GM20000 (cell line): Measurements from ENCODE around the gene MASP2.

Source experiments
- DNase-seq: peaks from one replicate; pipeline ENCODE4 v3.0.0; 2012; ENCODE audit warnings: low spot score
- CTCF ChIP-seq: IDR thresholded peaks from 2 replicates; pipeline ENCODE4 v1.5.1; 2012; ENCODE audit warnings: mild to moderate bottlenecking, control low read depth; ENCODE audit errors: extremely low read depth, missing control alignments

The MASP2 gene

DNA sequence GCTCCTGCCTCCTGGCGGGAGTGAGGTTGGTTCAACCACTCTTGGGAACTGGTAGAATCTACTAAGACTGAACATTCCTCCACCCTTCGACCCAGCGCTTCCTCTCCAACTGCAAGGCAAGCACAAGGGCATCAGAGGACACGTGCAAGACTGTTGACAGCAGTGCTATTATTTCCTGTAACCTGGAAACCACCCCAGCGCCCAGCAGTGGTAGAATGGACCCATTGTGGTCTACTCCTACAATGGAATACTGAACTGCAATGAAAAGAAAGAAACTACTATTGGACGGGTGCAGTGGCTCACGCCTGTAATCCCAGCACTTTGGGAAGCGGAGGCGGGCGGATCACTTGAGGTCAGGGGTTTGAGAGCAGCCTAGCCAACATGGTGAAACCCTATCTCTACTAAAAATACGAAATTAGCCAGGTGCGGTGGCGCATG, 67.5 kb downstream of the MASP2 start:
- no peak for TF ChIP-seq CTCF
- no peak for DNase-seq

GRCh38 chr1:10978719-10979118, 68.3 kb downstream of the MASP2 start:
- no peak for DNase-seq
- no peak for TF ChIP-seq CTCF
